Astrocyte (in vitro differentiated cells and primary cell): ENCODE measurements around the gene PCNT. TPM values are rescaled to one million over a fixed set of nuclear protein-coding genes. Genes with fewer than 3 reads are reported as not detected.
A peak's percentile ranks its signal among the peaks of the same experiment; 100 is the strongest.

Experiments
- DNase-seq: peaks from one replicate; pipeline ENCODE4 v3.0.0-alpha.2; 2010; ENCODE audit warnings: low read depth
- FAIRE-seq: peaks from 2 replicates; lab custom pipeline; 2011; peaks lifted over from hg19 to GRCh38; lab: Jason Lieb, UNC
- H2AFZ ChIP-seq: 2 replicates; pipeline ENCODE4 v1.6.0; 2012; ENCODE audit warnings: low read depth, low read length, inconsistent platforms
- H3K27ac ChIP-seq: 2 replicates; pipeline ENCODE4 v1.5.1; 2011; ENCODE audit warnings: low read depth, low read length, inconsistent platforms
- H3K27me3 ChIP-seq: 2 replicates; pipeline ENCODE4 v1.6.0; 2011; ENCODE audit warnings: low read length, inconsistent platforms; ENCODE audit not compliant: insufficient read depth
- H3K36me3 ChIP-seq: 2 replicates; pipeline ENCODE4 v1.5.1; 2011; ENCODE audit warnings: low read length, inconsistent platforms; ENCODE audit not compliant: insufficient read depth
- H3K4me1 ChIP-seq: 2 replicates; pipeline ENCODE4 v1.5.1; 2011; ENCODE audit warnings: low read length, inconsistent platforms; ENCODE audit not compliant: insufficient read depth
- H3K4me2 ChIP-seq: 2 replicates; pipeline ENCODE4 v1.6.0; 2012; ENCODE audit warnings: low read length, inconsistent platforms
- H3K4me3 ChIP-seq: 2 replicates; pipeline ENCODE4 v1.5.1; 2011; ENCODE audit warnings: low read depth, mild to moderate bottlenecking, low read length, inconsistent platforms; ENCODE audit not compliant: insufficient read depth
- H3K79me2 ChIP-seq: 2 replicates; pipeline ENCODE4 v1.6.0; 2012; ENCODE audit warnings: mild to moderate bottlenecking, low read length, inconsistent platforms; ENCODE audit not compliant: insufficient read depth
- H3K9ac ChIP-seq: 2 replicates; pipeline ENCODE4 v1.6.0; 2012; ENCODE audit warnings: mild to moderate bottlenecking, low read length, inconsistent platforms
- H3K9me3 ChIP-seq: 2 replicates; pipeline ENCODE4 v1.5.1; 2012; ENCODE audit warnings: low read depth, mild to moderate bottlenecking, low read length, inconsistent platforms; ENCODE audit not compliant: insufficient read depth
- H4K20me1 ChIP-seq: 2 replicates; pipeline ENCODE4 v1.6.0; 2012; ENCODE audit warnings: low read length, inconsistent platforms; ENCODE audit not compliant: insufficient read depth
- H3K27ac Mint-ChIP-seq: one replicate; pipeline ENCODE4 v1.8.0; 2021; ENCODE audit warnings: mild to moderate bottlenecking, mixed read lengths; ENCODE audit not compliant: unreplicated experiment
- H3K27me3 Mint-ChIP-seq: one replicate; pipeline ENCODE4 v1.8.0; 2021; ENCODE audit warnings: low read depth, mixed read lengths; ENCODE audit not compliant: unreplicated experiment
- H3K36me3 Mint-ChIP-seq: one replicate; pipeline ENCODE4 v1.8.0; 2021; ENCODE audit warnings: low read depth, mixed read lengths; ENCODE audit not compliant: unreplicated experiment
- H3K4me1 Mint-ChIP-seq: one replicate; pipeline ENCODE4 v1.8.0; 2021; ENCODE audit warnings: low read depth, mixed read lengths; ENCODE audit not compliant: unreplicated experiment
- H3K4me3 Mint-ChIP-seq: one replicate; pipeline ENCODE4 v1.8.0; 2021; ENCODE audit warnings: mild to moderate bottlenecking, moderate library complexity, mixed read lengths; ENCODE audit not compliant: unreplicated experiment
- H3K9me3 Mint-ChIP-seq: one replicate; pipeline ENCODE4 v1.8.0; 2021; ENCODE audit warnings: mild to moderate bottlenecking, mixed read lengths; ENCODE audit not compliant: unreplicated experiment
- CTCF ChIP-seq: IDR thresholded peaks from 2 replicates; pipeline ENCODE4 v1.5.1; 2011; ENCODE audit warnings: low read depth, mild to moderate bottlenecking, inconsistent platforms, low read length, moderate library complexity; ENCODE audit not compliant: insufficient read depth
- EZH2 ChIP-seq: IDR thresholded peaks from 2 replicates; pipeline ENCODE4 v1.6.1; 2012; ENCODE audit warnings: mild to moderate bottlenecking, low read length, inconsistent platforms; ENCODE audit not compliant: insufficient read depth
- total RNA-seq: library from RNA; stranded (reverse); gene quantifications from 2 replicates; pipeline ENCODE4 v1.2.1, GENCODE V29; 2021

The PCNT gene
- total RNA-seq, 1 donor from 2014 or later, result 19.9 TPM

- Histone ChIP-seq H3K27me3 (no peaks in the 10 kb centered on the region), H3K9ac (peak overlapping the region; percentile 90), H3K4me2 (peak overlapping the region; percentile 97), H3K9me3 (no peaks in the 10 kb centered on the region), H3K36me3 (peaks cover 6% of the 10 kb centered on the region), H3K79me2 (peaks cover 76% of the 10 kb centered on the region), H2AFZ (peak overlapping the region; percentile 84), H3K4me1 (peaks cover 16% of the 10 kb centered on the region), H3K4me3 (peak overlapping the region; percentile 82), H3K27ac (peak overlapping the region; percentile 88), H4K20me1 (peaks cover 12% of the 10 kb centered on the region)
- Mint-ChIP-seq H3K4me1 (peaks cover 11% of the 10 kb centered on the region), H3K27me3 (no peaks in the 10 kb centered on the region), H3K4me3 (peak overlapping the region; percentile 91), H3K27ac (peak overlapping the region; percentile 26), H3K36me3 (peaks cover 4% of the 10 kb centered on the region), H3K9me3 (no peaks in the 10 kb centered on the region)
- DNase-seq (no peak), FAIRE-seq (no peak)
- TF ChIP-seq EZH2, result no peak
- TF ChIP-seq CTCF, result no peak
Measured at GRCh38 chr21:46323227-46323709, 688 bp upstream of the PCNT start.

- Mint-ChIP-seq H3K36me3 (peaks cover 4% of the 10 kb centered on the region), H3K27me3 (no peaks in the 10 kb centered on the region), H3K4me3 (peak overlapping the region; percentile 86), H3K27ac (no peak overlapping the region), H3K9me3 (no peaks in the 10 kb centered on the region), H3K4me1 (peaks cover 11% of the 10 kb centered on the region)
- H3K27ac ChIP-seq, result peak overlapping the region; percentile 97
- FAIRE-seq (no peak), DNase-seq (peak; percentile 41)
- no peaks in the 10 kb centered on the region for H3K9me3 ChIP-seq
- peak overlapping the region; percentile 68 for H2AFZ ChIP-seq
- H3K36me3 ChIP-seq, result peaks cover 10% of the 10 kb centered on the region
- TF ChIP-seq CTCF (no peak), EZH2 (no peak)
- peaks cover 12% of the 10 kb centered on the region for H4K20me1 ChIP-seq
- H3K4me1 ChIP-seq, result peaks cover 16% of the 10 kb centered on the region
- H3K27me3 ChIP-seq, result no peaks in the 10 kb centered on the region
- peak overlapping the region; percentile 82 for H3K4me3 ChIP-seq
- peak overlapping the region; percentile 97 for H3K4me2 ChIP-seq
- H3K79me2 ChIP-seq, result peaks cover 87% of the 10 kb centered on the region
- H3K9ac ChIP-seq, result peak overlapping the region; percentile 97
Measured at GRCh38 chr21:46324390-46325072, 575 bp downstream of the PCNT start.
